H9 (cell line): ENCODE measurements around the gene RUNX1. TPM values are rescaled to one million over a fixed set of nuclear protein-coding genes. Genes with fewer than 3 reads are reported as not detected.

ENCODE experiments used
- DNase-seq: peaks from one replicate; pipeline ENCODE4 v3.0.0-alpha.2; 2017
- H2AFZ ChIP-seq: one replicate; pipeline ENCODE4 v1.6.1; 2013; ENCODE audit warnings: mild to moderate bottlenecking, low read length, control low read depth, moderate library complexity
- H2AK5ac ChIP-seq: 2 replicates; pipeline ENCODE4 v1.6.1; 2013; ENCODE audit warnings: low read length, control low read depth, mixed read lengths; ENCODE audit not compliant: insufficient read length
- H2BK120ac ChIP-seq: one replicate; pipeline ENCODE4 v1.6.1; 2013; ENCODE audit warnings: low read depth, mild to moderate bottlenecking, low read length, control low read depth, inconsistent platforms; ENCODE audit not compliant: poor library complexity, severe bottlenecking
- H2BK12ac ChIP-seq: 2 replicates; pipeline ENCODE4 v1.6.1; 2013; ENCODE audit warnings: low read length, control low read depth, mixed read lengths, low read depth; ENCODE audit not compliant: insufficient read length
- H2BK15ac ChIP-seq: 2 replicates; pipeline ENCODE4 v1.6.1; 2013; ENCODE audit warnings: low read depth, low read length, control low read depth
- H2BK20ac ChIP-seq: one replicate; pipeline ENCODE4 v1.6.1; 2013; ENCODE audit warnings: low read depth, mild to moderate bottlenecking, low read length, control low read depth, inconsistent platforms; ENCODE audit not compliant: poor library complexity, severe bottlenecking
- H2BK5ac ChIP-seq: 2 replicates; pipeline ENCODE4 v1.6.1; 2013; ENCODE audit warnings: low read length, control low read depth, mixed read lengths; ENCODE audit not compliant: insufficient read length
- H3K14ac ChIP-seq: 2 replicates; pipeline ENCODE4 v1.6.1; 2013; ENCODE audit warnings: low read length, control low read depth; ENCODE audit not compliant: insufficient read depth
- H3K18ac ChIP-seq: 2 replicates; pipeline ENCODE4 v1.6.1; 2013; ENCODE audit warnings: low read depth, mild to moderate bottlenecking, mixed read lengths, low read length, control low read depth; ENCODE audit not compliant: insufficient read length
- H3K23ac ChIP-seq: 2 replicates; pipeline ENCODE4 v1.6.1; 2013; ENCODE audit warnings: low read length, control low read depth, mixed read lengths, low read depth; ENCODE audit not compliant: insufficient read length
- H3K23me2 ChIP-seq: 2 replicates; pipeline ENCODE4 v1.6.1; 2013; ENCODE audit warnings: low read depth, mild to moderate bottlenecking, mixed read lengths, low read length, control low read depth; ENCODE audit not compliant: insufficient read length, poor library complexity, severe bottlenecking
- H3K27ac ChIP-seq: 2 replicates; pipeline ENCODE4 v1.5.1; 2013; ENCODE audit warnings: low read length, control low read depth, mixed read lengths, low read depth; ENCODE audit not compliant: insufficient read length
- H3K27me3 ChIP-seq: 2 replicates; pipeline ENCODE4 v1.6.1; 2013; ENCODE audit warnings: low read length, control low read depth, inconsistent platforms; ENCODE audit not compliant: insufficient read depth
- H3K4ac ChIP-seq: 2 replicates; pipeline ENCODE4 v1.6.1; 2013; ENCODE audit warnings: low read depth, mild to moderate bottlenecking, control low read depth, inconsistent platforms, low read length, moderate library complexity
- H3K4me1 ChIP-seq: 2 replicates; pipeline ENCODE4 v1.6.1; 2013; ENCODE audit warnings: low read length, control low read depth, inconsistent platforms; ENCODE audit not compliant: insufficient read depth
- H3K4me2 ChIP-seq: 2 replicates; pipeline ENCODE4 v1.6.1; 2013; ENCODE audit warnings: low read length, control low read depth, mixed read lengths; ENCODE audit not compliant: insufficient read length, insufficient read depth
- H3K56ac ChIP-seq: 2 replicates; pipeline ENCODE4 v1.6.1; 2013; ENCODE audit warnings: low read depth, mild to moderate bottlenecking, mixed read lengths, low read length, control low read depth; ENCODE audit not compliant: insufficient read length
- H3K79me1 ChIP-seq: 2 replicates; pipeline ENCODE4 v1.6.1; 2013; ENCODE audit warnings: low read depth, mild to moderate bottlenecking, moderate library complexity, low read length, control low read depth, inconsistent platforms; ENCODE audit not compliant: insufficient read depth, poor library complexity, severe bottlenecking
- H3K79me2 ChIP-seq: 2 replicates; pipeline ENCODE4 v1.6.1; 2013; ENCODE audit warnings: low read length, control low read depth, inconsistent platforms; ENCODE audit not compliant: insufficient read depth
- H3K9ac ChIP-seq: 2 replicates; pipeline ENCODE4 v1.6.1; 2013; ENCODE audit warnings: low read length, control low read depth, mixed read lengths; ENCODE audit not compliant: insufficient read length; ENCODE audit errors: extremely low read depth
- H3K9me3 ChIP-seq: one replicate; pipeline ENCODE4 v1.6.1; 2013; ENCODE audit warnings: low read depth, low read length, inconsistent platforms; ENCODE audit not compliant: control insufficient read depth
- H3T11ph ChIP-seq: one replicate; pipeline ENCODE4 v1.6.1; 2013; ENCODE audit warnings: mild to moderate bottlenecking, low read length, control low read depth, inconsistent platforms
- H4K20me1 ChIP-seq: one replicate; pipeline ENCODE4 v1.6.1; 2013; ENCODE audit not compliant: control insufficient read depth, insufficient read length, insufficient read depth
- H4K5ac ChIP-seq: 2 replicates; pipeline ENCODE4 v1.6.1; 2013; ENCODE audit warnings: low read depth, mild to moderate bottlenecking, mixed read lengths, low read length, control low read depth; ENCODE audit not compliant: insufficient read length
- H4K8ac ChIP-seq: replicated peaks from 2 replicates; pipeline ENCODE4 v1.6.1; 2013; ENCODE audit warnings: low read length, control low read depth, mixed read lengths, low read depth; ENCODE audit not compliant: insufficient read length
- H4K91ac ChIP-seq: 2 replicates; pipeline ENCODE4 v1.6.1; 2013; ENCODE audit warnings: low read depth, mild to moderate bottlenecking, moderate library complexity, mixed read lengths, low read length, control low read depth; ENCODE audit not compliant: insufficient read length
- H3K27ac Mint-ChIP-seq, 3 experiments: 2 replicates in 2 of 3; 3 replicates in 1 of 3; pipeline ENCODE4 v1.8.0; 2020 to 2021; ENCODE audit warnings: mixed read lengths in 3 of 3, mild to moderate bottlenecking in 1 of 3, moderate library complexity in 1 of 3
- H3K27me3 Mint-ChIP-seq: 2 replicates; pipeline ENCODE4 v1.8.0; 2021; ENCODE audit warnings: low read depth, mild to moderate bottlenecking, moderate library complexity, mixed read lengths
- H3K36me3 Mint-ChIP-seq, 3 experiments: 2 replicates in 2 of 3; 3 replicates in 1 of 3; pipeline ENCODE4 v1.8.0; 2020 to 2021; ENCODE audit warnings: low read depth in 3 of 3, mixed read lengths in 3 of 3; ENCODE audit not compliant: insufficient read depth in 1 of 3
- H3K4me1 Mint-ChIP-seq, 2 experiments: 2 replicates each; pipeline ENCODE4 v1.8.0; 2020; ENCODE audit warnings: mixed read lengths in 2 of 2
- H3K4me3 Mint-ChIP-seq, 2 experiments: 2 replicates in 1 of 2; 3 replicates in 1 of 2; pipeline ENCODE4 v1.8.0; 2020 to 2021; ENCODE audit warnings: mild to moderate bottlenecking in 2 of 2, mixed read lengths in 2 of 2, moderate library complexity in 1 of 2
- H3K9me3 Mint-ChIP-seq, 2 experiments: 2 replicates in 1 of 2; 3 replicates in 1 of 2; pipeline ENCODE4 v1.8.0; 2020; ENCODE audit warnings: mild to moderate bottlenecking in 2 of 2, mixed read lengths in 2 of 2, moderate library complexity in 1 of 2
- WGBS: extraction: QIAGEN DNeasy Blood & Tissue Kit; methylation state at CpG from one replicate; pipeline ENCODE4 v1.1.7; 2013; ENCODE audit warnings: missing lambda C conversion rate, low lambda C conversion rate, mixed read lengths; ENCODE audit not compliant: insufficient read length; ENCODE audit errors: extremely low coverage; 5-methylcytosine and 5-hydroxymethylcytosine counted together
- total RNA-seq: library from RNA; stranded (reverse); gene quantifications from 2 replicates; pipeline ENCODE4 v1.2.1, GENCODE V29; 2021
- TF ChIP-seq, protein P1 (sequence below): fragments of 200-600 bp; sonication (generic); conservative IDR thresholded peaks from 3 replicates; pipeline ENCODE4 v1.8.0; 2021; ENCODE audit warnings: antibody characterized with exemption, mild to moderate bottlenecking

The RUNX1 gene
- total RNA-seq, 1 experiment from 2014 or later = 0.72 TPM

DNA sequence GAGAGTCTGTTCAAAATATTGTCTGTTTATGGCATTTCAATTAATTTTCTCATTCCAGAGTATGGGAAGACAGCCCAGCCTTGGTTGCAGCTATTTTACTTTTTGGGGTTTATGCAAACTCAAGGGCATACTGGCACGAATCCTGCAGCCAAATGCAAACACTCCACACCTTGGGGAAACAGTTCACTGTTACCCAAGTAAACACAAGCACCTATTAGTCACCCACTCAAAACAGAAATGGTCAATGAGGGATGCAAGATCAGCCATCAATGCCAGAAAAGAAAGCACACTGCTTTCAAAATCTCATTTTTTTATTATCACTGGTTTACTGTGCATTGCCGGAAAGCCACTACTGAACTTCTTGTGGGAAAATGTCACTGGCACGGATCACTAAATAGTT lies 170.6 kb downstream of the RUNX1 start:
- H3K23ac ChIP-seq = no peak overlapping the region
- H3K4me2 ChIP-seq = no peak overlapping the region
- Mint-ChIP-seq H3K9me3 (no peaks in the 10 kb centered on the region), H3K4me3 (no peak overlapping the region), H3K27me3 (peaks cover 63% of the 10 kb centered on the region), H3K27ac (no peak overlapping the region), H3K36me3 (no peaks in the 10 kb centered on the region; a peak in 1 of 7 replicates), H3K4me1 (peaks cover 3 to 4% of the 10 kb centered on the region in 2 experiments; a peak in 3 of 4 replicates)
- H3K79me2 ChIP-seq = no peaks in the 10 kb centered on the region
- no peak overlapping the region for H3T11ph ChIP-seq
- TF ChIP-seq, protein P1, sequence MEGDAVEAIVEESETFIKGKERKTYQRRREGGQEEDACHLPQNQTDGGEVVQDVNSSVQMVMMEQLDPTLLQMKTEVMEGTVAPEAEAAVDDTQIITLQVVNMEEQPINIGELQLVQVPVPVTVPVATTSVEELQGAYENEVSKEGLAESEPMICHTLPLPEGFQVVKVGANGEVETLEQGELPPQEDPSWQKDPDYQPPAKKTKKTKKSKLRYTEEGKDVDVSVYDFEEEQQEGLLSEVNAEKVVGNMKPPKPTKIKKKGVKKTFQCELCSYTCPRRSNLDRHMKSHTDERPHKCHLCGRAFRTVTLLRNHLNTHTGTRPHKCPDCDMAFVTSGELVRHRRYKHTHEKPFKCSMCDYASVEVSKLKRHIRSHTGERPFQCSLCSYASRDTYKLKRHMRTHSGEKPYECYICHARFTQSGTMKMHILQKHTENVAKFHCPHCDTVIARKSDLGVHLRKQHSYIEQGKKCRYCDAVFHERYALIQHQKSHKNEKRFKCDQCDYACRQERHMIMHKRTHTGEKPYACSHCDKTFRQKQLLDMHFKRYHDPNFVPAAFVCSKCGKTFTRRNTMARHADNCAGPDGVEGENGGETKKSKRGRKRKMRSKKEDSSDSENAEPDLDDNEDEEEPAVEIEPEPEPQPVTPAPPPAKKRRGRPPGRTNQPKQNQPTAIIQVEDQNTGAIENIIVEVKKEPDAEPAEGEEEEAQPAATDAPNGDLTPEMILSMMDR = no peak
- H2BK15ac ChIP-seq = no peak overlapping the region
- H2AK5ac ChIP-seq = no peak overlapping the region
- no peak overlapping the region for H2BK20ac ChIP-seq
- no peak overlapping the region for H3K4ac ChIP-seq
- no peak overlapping the region for H2AFZ ChIP-seq
- H4K20me1 ChIP-seq = no peaks in the 10 kb centered on the region
- H4K91ac ChIP-seq = no peak overlapping the region
- no peak overlapping the region for H3K14ac ChIP-seq
- no peak for DNase-seq
- H3K79me1 ChIP-seq = no peaks in the 10 kb centered on the region
- H3K18ac ChIP-seq = no peak overlapping the region
- no peaks in the 10 kb centered on the region for H3K23me2 ChIP-seq
- H2BK12ac ChIP-seq = no peak overlapping the region
- no peaks in the 10 kb centered on the region for H3K4me1 ChIP-seq
- no peak overlapping the region for H3K56ac ChIP-seq
- no peak overlapping the region for H4K8ac ChIP-seq
- no peak overlapping the region for H3K9ac ChIP-seq
- H2BK5ac ChIP-seq = no peak overlapping the region
- H4K5ac ChIP-seq = no peak overlapping the region
- no peaks in the 10 kb centered on the region for H3K9me3 ChIP-seq
- no CpG with 5 or more reads among the region's 3 CpGs for WGBS
- no peak overlapping the region for H2BK120ac ChIP-seq
- no peak overlapping the region for H3K27ac ChIP-seq
- H3K27me3 ChIP-seq = peaks cover under 1% of the 10 kb centered on the region; the same call in 1 of the 2 replicates
